OCI-LY7 (cell line): ENCODE data around the gene HEMGN.

Experiments used
- CTCF ChIP-seq: fragments of 200-600 bp; sonication (generic); conservative IDR thresholded peaks from 2 replicates; pipeline ENCODE4 v1.5.1; 2014; ENCODE audit warnings: mild to moderate bottlenecking, antibody characterized with exemption, low read length, moderate library complexity, mixed read lengths
- EZH2phosphoT487 ChIP-seq: fragments of 200-600 bp; sonication (generic); IDR thresholded peaks from 2 replicates; pipeline ENCODE4 v1.6.1; 2018; ENCODE audit warnings: low read depth, borderline replicate concordance, mild to moderate bottlenecking, mixed run types, antibody characterized with exemption, low read length, moderate library complexity, mixed read lengths

DNA sequence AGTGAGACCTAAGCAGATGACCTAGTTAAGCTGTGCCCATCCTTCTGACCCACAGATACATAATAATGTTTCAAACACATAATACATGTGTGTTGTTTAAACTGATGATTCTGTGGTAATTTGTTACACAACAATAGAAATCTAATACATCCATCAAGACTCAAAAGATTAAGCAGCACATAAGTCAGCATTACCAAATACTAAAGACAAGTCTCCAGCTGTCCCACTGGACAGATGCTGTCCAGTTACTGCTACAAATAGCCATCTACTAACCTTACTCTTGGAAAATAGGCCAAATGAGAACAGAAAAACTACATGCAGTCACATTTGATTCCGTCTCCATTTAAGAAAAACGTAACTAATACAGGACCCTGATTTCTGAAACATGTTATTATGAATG is 26.4 kb downstream of the HEMGN start:
- TF ChIP-seq CTCF (no peak), EZH2phosphoT487 (no peak)
